Neuronal stem cell (in vitro differentiated cells): ENCODE results near the gene CCDC126.

Experiments used
- DNase-seq: peaks from one replicate; pipeline ENCODE4 v3.0.0-alpha.2; 2013; ENCODE audit warnings: low spot score
- H2AFZ ChIP-seq: one replicate; pipeline ENCODE4 v1.6.1; 2013; ENCODE audit warnings: mild to moderate bottlenecking, low read length, inconsistent platforms
- H2AK5ac ChIP-seq: 2 replicates; pipeline ENCODE4 v1.6.1; 2013; ENCODE audit warnings: low read depth, mild to moderate bottlenecking, inconsistent platforms, low read length, moderate library complexity, mixed read lengths
- H2BK120ac ChIP-seq: 2 replicates; pipeline ENCODE4 v1.6.1; 2013; ENCODE audit warnings: low read depth, mild to moderate bottlenecking, inconsistent platforms, low read length, moderate library complexity, mixed read lengths
- H2BK12ac ChIP-seq: one replicate; pipeline ENCODE4 v1.6.1; 2013; ENCODE audit warnings: low read length, inconsistent platforms
- H2BK15ac ChIP-seq: 2 replicates; pipeline ENCODE4 v1.6.1; 2013; ENCODE audit warnings: mild to moderate bottlenecking, low read length, inconsistent platforms, mixed read lengths
- H2BK5ac ChIP-seq: one replicate; pipeline ENCODE4 v1.6.1; 2013; ENCODE audit warnings: inconsistent platforms, mild to moderate bottlenecking, low read length, moderate library complexity
- H3K14ac ChIP-seq: one replicate; pipeline ENCODE4 v1.6.1; 2013; ENCODE audit warnings: low read length, inconsistent platforms
- H3K18ac ChIP-seq: 2 replicates; pipeline ENCODE4 v1.6.1; 2013; ENCODE audit warnings: low read length, inconsistent platforms
- H3K23ac ChIP-seq: 2 replicates; pipeline ENCODE4 v1.6.1; 2013; ENCODE audit warnings: low read depth, mild to moderate bottlenecking, mixed read lengths, low read length, inconsistent platforms; ENCODE audit not compliant: poor library complexity
- H3K27ac ChIP-seq: replicated peaks from 3 replicates; pipeline ENCODE4 v1.5.1; 2013; ENCODE audit warnings: low read length, inconsistent platforms
- H3K27me3 ChIP-seq, 3 experiments: 2 replicates each; pipeline ENCODE4 v1.6.1; 2013; ENCODE audit warnings: low read length in 3 of 3, mild to moderate bottlenecking in 2 of 3, inconsistent platforms in 1 of 3, low read depth in 1 of 3, mixed read lengths in 1 of 3, moderate library complexity in 1 of 3; ENCODE audit not compliant: control insufficient read depth in 3 of 3, insufficient read depth in 3 of 3
- H3K36me3 ChIP-seq, 2 donors: replicated peaks in 1 of 2; 2 replicates each; pipeline ENCODE4 v1.6.1; 2013; ENCODE audit warnings: low read length in 2 of 2; ENCODE audit not compliant: control insufficient read depth in 2 of 2, insufficient read depth in 2 of 2
- H3K4ac ChIP-seq: 2 replicates; pipeline ENCODE4 v1.6.1; 2013; ENCODE audit warnings: inconsistent platforms, mild to moderate bottlenecking, low read length, moderate library complexity
- H3K4me1 ChIP-seq, 2 donors: 1 replicate in 1 of 2; 2 replicates in 1 of 2; pipeline ENCODE4 v1.6.1; 2013; ENCODE audit warnings: low read length in 2 of 2, low read depth in 1 of 2; ENCODE audit not compliant: control insufficient read depth in 2 of 2, insufficient read depth in 1 of 2
- H3K4me2 ChIP-seq: one replicate; pipeline ENCODE4 v1.6.1; 2013; ENCODE audit warnings: mild to moderate bottlenecking, low read length, inconsistent platforms; ENCODE audit not compliant: insufficient read depth, poor library complexity, severe bottlenecking
- H3K4me3 ChIP-seq, 2 donors: 2 replicates each; pipeline ENCODE4 v1.5.1; 2013; ENCODE audit warnings: low read length in 2 of 2, mild to moderate bottlenecking in 2 of 2, inconsistent platforms in 1 of 2, moderate library complexity in 1 of 2
- H3K79me1 ChIP-seq: one replicate; pipeline ENCODE4 v1.6.1; 2013; ENCODE audit warnings: low read depth, mild to moderate bottlenecking, inconsistent platforms, low read length, moderate library complexity
- H3K9ac ChIP-seq: one replicate; pipeline ENCODE4 v1.6.1; 2013; ENCODE audit warnings: mild to moderate bottlenecking, low read depth, low read length, inconsistent platforms; ENCODE audit not compliant: poor library complexity
- H3K9me3 ChIP-seq, 2 donors: replicated peaks in 1 of 2; 2 replicates each; pipeline versions ENCODE3 to v1.6.1; 2013; ENCODE audit warnings: low read length in 2 of 2, mild to moderate bottlenecking in 2 of 2, inconsistent platforms in 1 of 2, low read depth in 1 of 2, mixed read lengths in 1 of 2, moderate library complexity in 1 of 2; ENCODE audit not compliant: control insufficient read depth in 2 of 2, insufficient read depth in 1 of 2
- H4K8ac ChIP-seq: one replicate; pipeline ENCODE4 v1.6.1; 2013; ENCODE audit warnings: low read depth, mild to moderate bottlenecking, inconsistent platforms, low read length, moderate library complexity
- H4K91ac ChIP-seq: one replicate; pipeline ENCODE4 v1.6.1; 2013; ENCODE audit warnings: low read length, low read depth, mild to moderate bottlenecking, inconsistent platforms; ENCODE audit not compliant: poor library complexity
- WGBS, 2 donors: extraction: QIAGEN DNeasy Blood & Tissue Kit; methylation state at CpG; one replicate each; pipeline ENCODE4 v1.1.7; 2013; ENCODE audit warnings: missing lambda C conversion rate in 2 of 2, mixed read lengths in 1 of 2; ENCODE audit not compliant: insufficient read length in 2 of 2, insufficient replicate concordance in 1 of 2; ENCODE audit errors: extremely low coverage in 2 of 2; 5-methylcytosine and 5-hydroxymethylcytosine counted together

The CCDC126 gene

DNA sequence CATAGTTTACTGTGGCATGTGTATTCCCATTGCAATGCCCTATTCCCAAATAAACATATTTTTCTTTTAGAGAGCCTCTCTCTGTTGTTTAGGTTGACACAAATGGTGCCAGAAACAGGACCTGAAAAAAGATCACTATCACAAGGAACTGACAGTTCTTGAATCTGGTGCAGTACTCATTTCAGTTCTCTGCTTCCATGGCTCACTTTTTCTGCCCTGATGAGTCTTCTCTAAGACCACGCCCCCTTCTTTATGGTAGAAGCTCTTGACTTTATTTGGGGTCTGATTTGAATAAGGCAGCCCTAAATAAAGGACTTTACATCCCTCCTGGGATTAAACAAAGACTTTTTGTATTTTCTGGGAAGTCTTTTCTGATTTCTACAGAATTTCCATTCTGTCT, 3.5 kb upstream of the CCDC126 start:
- Histone ChIP-seq H2AK5ac (no peak overlapping the region), H2BK12ac (no peak overlapping the region), H3K36me3 (no peaks in the 10 kb centered on the region), H4K8ac (no peak overlapping the region), H2BK15ac (no peak overlapping the region), H3K4ac (no peak overlapping the region), H3K4me3 (no peak overlapping the region), H2BK5ac (no peak overlapping the region), H3K27me3 (peaks cover 0 to 13% (median 1%) of the 10 kb centered on the region in 3 experiments), H3K4me2 (no peak overlapping the region), H3K9ac (no peak overlapping the region), H4K91ac (no peak overlapping the region), H3K23ac (no peak overlapping the region), H2BK120ac (no peak overlapping the region), H3K79me1 (no peaks in the 10 kb centered on the region), H2AFZ (no peak overlapping the region), H3K14ac (no peak overlapping the region), H3K27ac (no peak overlapping the region), H3K4me1 (peaks cover 2 to 3% of the 10 kb centered on the region in 2 donors), H3K18ac (no peak overlapping the region), H3K9me3 (no peaks in the 10 kb centered on the region)
- no peak for DNase-seq
- no CpG with 5 or more reads among the region's 1 CpG for WGBS, 2 donors

DNA sequence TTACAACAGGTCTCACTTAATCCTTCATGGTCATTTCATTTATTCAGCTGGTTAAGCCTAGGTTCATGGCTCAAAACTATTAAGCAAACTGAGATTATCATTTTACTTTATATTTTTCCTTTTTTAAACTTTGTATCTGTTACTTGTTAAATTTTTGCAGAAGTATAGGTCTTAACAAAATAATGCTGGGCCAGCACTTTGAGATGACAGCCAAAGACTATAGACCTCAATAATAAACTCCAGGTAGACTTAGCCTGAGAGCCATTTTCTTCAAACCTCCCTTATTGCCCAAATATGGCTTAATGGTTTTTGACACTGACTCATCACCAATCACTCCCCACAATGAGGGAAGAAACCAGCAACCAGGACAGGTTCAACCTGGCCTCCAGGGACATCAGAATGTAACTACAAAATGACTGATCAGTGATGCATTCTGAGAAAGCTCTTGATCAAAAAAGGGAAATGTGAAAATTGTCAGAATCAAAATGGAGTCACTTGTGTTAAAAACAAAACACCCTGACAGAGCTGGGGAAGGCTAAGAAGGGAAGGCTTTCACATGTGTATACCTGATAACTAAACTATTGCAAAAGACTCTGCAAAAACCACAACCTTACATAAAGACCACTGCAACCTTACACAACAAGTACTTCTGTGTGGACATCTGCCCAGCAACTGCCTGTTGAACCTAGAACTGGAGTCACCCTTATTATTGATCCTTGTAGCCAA, 2.1 kb upstream of the CCDC126 start:
- H2BK15ac ChIP-seq: no peak overlapping the region
- no peak overlapping the region for H3K27ac ChIP-seq
- H3K27me3 ChIP-seq: peaks cover 0 to 13% (median 1%) of the 10 kb centered on the region in 3 experiments
- no peak overlapping the region for H3K23ac ChIP-seq
- H3K4me3 ChIP-seq: no peak overlapping the region
- no peak overlapping the region for H2BK120ac ChIP-seq
- no peak overlapping the region for H3K4me2 ChIP-seq
- H4K8ac ChIP-seq: no peak overlapping the region
- H3K9ac ChIP-seq: no peak overlapping the region
- no peaks in the 10 kb centered on the region for H3K36me3 ChIP-seq
- H3K4ac ChIP-seq: no peak overlapping the region
- H3K79me1 ChIP-seq: no peaks in the 10 kb centered on the region
- DNase-seq: no peak
- no peak overlapping the region for H2AFZ ChIP-seq
- H3K9me3 ChIP-seq: no peaks in the 10 kb centered on the region
- peaks cover 3 to 8% of the 10 kb centered on the region in 2 donors for H3K4me1 ChIP-seq
- H2AK5ac ChIP-seq: no peak overlapping the region
- no peak overlapping the region for H2BK5ac ChIP-seq
- H3K18ac ChIP-seq: no peak overlapping the region
- no peak overlapping the region for H4K91ac ChIP-seq
- no peak overlapping the region for H2BK12ac ChIP-seq
- no peak overlapping the region for H3K14ac ChIP-seq

DNA sequence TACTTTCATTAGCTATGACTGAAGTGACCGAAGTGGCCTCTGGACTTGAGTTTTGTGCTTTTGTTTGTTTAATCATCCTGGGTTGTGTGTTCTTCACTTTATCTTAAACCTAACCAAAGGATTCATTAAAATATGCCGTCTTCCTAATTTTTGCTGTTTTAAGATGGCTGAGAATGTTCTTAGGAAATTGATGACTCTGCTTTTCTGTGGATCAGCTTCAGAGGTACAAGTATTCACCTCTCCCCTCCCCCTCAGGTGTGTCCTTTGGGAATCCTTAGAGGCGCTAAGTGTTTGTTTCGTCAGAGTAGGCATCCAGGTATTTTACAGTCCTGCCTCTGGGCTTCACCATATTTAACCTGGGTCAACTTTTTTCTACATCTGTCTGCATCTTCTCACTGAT, 1.1 kb downstream of the CCDC126 start:
- DNase-seq: no peak
- peak overlapping the region; percentile 59 for H3K4me2 ChIP-seq
- H3K27ac ChIP-seq: no peak overlapping the region
- no peak overlapping the region for H2BK12ac ChIP-seq
- peak overlapping the region; percentile 63 to 87 for H3K4me3 ChIP-seq
- H3K9ac ChIP-seq: no peak overlapping the region
- no peak overlapping the region for H3K18ac ChIP-seq
- no peaks in the 10 kb centered on the region for H3K79me1 ChIP-seq
- H2AK5ac ChIP-seq: no peak overlapping the region
- H3K36me3 ChIP-seq: no peaks in the 10 kb centered on the region
- H4K91ac ChIP-seq: no peak overlapping the region
- WGBS, 2 donors: no CpG with 5 or more reads among the region's 4 CpGs
- H2BK15ac ChIP-seq: no peak overlapping the region
- no peak overlapping the region for H4K8ac ChIP-seq
- H3K23ac ChIP-seq: no peak overlapping the region
- H2BK120ac ChIP-seq: no peak overlapping the region
- H3K9me3 ChIP-seq: no peaks in the 10 kb centered on the region
- no peak overlapping the region for H3K14ac ChIP-seq
- H3K4ac ChIP-seq: no peak overlapping the region
- H3K4me1 ChIP-seq: peaks cover 3 to 8% of the 10 kb centered on the region in 2 donors
- H2AFZ ChIP-seq: peak overlapping the region; percentile 100
- peaks cover 0 to 13% (median 1%) of the 10 kb centered on the region in 3 experiments for H3K27me3 ChIP-seq
- no peak overlapping the region for H2BK5ac ChIP-seq

DNA sequence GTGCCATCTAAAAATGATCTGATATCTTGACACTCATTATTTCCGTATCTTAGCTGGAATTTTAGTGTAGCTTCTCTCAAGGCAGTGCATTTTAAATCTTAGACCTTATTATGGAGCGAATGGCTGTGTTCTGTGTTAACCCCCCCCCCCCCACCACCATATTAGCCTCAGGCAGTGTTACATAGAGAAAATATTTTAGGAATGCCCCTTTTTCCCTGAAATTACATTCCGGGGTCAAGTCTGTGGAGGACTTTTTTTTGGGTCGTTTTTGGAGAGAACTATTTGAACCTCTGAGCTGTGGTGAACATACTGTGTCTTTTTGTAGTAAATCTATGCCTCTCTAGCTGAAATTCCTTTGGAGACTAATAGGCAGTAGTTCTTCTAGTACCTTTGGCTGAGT, 3.1 kb downstream of the CCDC126 start:
- Histone ChIP-seq H3K4ac (no peak overlapping the region), H3K4me3 (no peak overlapping the region), H3K9me3 (no peaks in the 10 kb centered on the region), H3K27me3 (peaks cover 0 to 13% (median 1%) of the 10 kb centered on the region in 3 experiments), H3K14ac (no peak overlapping the region), H3K4me1 (peaks cover 5 to 8% of the 10 kb centered on the region in 2 donors), H3K9ac (no peak overlapping the region), H4K91ac (no peak overlapping the region), H2BK120ac (no peak overlapping the region), H3K36me3 (no peaks in the 10 kb centered on the region), H3K18ac (no peak overlapping the region), H2BK15ac (no peak overlapping the region), H2BK12ac (no peak overlapping the region), H3K27ac (no peak overlapping the region), H4K8ac (no peak overlapping the region), H3K4me2 (no peak overlapping the region), H2AK5ac (no peak overlapping the region), H2BK5ac (no peak overlapping the region), H3K23ac (no peak overlapping the region), H2AFZ (no peak overlapping the region), H3K79me1 (no peaks in the 10 kb centered on the region)
- DNase-seq: no peak
- WGBS, 2 donors: no CpG with 5 or more reads among the region's 4 CpGs
